ENCODE measurements around the gene PRRX1.

PRRX1 gene

DNA sequence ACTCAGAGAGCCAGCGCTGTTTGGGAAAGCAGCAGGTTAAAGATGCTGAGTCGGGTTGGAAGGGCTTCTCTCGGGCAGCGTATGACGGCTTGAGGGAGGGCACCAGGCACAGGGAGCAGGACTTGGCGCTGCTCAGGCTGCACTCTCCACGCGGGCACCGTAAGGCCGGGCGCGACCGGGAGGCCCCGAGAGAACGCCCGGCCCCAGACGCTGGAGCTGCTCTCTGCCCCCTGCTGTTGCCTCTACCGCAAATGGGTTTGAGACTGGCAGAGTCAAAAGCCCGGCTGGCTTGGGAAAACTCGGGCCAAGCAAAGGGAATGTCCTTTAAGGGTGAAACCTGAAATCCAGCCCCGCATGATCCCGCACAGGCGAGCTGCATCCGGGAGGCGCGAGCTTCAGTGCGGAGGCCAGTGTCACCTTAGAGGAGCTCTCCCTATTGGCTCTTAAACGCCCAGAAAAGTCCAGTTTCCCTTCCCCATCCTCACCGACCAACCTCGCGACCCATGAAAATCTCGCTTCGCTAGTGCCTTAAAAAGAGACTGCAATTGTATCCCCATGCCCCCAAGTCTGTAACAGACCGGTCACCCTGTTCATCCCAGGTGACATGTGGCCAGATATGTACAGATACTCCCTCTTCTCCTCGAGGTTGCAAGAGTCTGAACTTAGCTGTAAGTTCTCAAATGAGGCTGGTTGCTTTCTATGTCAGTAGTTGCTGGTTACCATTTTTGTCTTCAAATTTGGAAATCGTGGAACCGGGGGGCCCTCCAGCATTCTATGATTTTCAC is 1.1 kb downstream of the PRRX1 start:
- DNase-seq: peak; percentile 41

DNA sequence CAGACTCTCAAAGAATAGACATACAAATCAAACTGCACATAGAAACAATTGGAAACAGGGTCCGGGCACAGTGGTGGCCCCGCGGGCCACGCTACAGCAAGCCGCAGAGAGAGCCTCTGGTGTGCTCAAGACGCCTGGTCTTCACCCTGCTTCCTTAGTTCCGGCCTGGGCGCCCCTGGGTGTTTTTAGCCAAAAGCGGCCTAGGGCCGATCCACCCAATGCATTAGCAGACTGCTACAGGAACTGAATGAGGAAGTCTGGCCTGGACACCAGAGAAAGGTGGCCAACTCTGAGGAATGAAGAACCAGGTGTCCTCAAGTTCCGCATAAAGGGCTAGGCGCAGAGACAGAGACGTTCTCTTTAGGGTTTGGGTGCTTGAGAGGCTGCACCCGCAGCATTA is 1.7 kb downstream of the PRRX1 start:
- peak; percentile 52 for DNase-seq

DNA sequence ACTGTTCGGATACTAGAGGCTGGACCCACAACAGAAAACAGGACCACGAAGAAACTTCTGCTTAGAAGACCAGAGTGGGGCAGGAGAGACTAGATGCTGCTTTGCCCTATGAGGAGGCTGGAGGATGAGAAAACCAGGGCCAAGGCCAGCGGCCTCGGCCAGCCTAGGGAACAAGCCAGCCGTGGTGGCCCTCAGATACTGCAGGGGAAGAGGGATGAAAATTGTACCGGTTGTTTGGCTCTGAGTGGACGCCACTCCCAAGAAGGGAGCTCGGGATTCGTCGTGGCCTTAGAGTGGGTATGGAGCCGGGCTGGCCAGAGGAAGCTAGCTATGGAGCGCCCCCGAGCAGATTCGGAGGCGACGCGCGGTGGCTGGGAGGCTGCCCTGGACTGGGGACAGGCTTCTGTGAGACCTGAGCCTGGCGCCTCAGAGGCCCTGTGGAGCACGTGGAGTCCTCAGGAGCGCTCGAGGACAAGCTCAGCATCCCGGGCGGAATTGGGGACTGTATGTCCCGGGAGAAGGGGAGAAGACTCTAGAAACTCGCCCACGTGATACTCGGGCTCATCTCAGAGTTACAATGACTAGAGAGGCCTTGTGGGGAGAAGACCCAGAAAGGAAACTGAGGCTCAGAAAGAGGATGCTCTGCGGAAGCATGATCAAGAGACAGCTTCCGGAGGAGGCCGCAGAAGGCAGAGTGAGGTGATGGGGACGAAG is 2.8 kb downstream of the PRRX1 start:
- DNase-seq: peak; percentile 46

DNA sequence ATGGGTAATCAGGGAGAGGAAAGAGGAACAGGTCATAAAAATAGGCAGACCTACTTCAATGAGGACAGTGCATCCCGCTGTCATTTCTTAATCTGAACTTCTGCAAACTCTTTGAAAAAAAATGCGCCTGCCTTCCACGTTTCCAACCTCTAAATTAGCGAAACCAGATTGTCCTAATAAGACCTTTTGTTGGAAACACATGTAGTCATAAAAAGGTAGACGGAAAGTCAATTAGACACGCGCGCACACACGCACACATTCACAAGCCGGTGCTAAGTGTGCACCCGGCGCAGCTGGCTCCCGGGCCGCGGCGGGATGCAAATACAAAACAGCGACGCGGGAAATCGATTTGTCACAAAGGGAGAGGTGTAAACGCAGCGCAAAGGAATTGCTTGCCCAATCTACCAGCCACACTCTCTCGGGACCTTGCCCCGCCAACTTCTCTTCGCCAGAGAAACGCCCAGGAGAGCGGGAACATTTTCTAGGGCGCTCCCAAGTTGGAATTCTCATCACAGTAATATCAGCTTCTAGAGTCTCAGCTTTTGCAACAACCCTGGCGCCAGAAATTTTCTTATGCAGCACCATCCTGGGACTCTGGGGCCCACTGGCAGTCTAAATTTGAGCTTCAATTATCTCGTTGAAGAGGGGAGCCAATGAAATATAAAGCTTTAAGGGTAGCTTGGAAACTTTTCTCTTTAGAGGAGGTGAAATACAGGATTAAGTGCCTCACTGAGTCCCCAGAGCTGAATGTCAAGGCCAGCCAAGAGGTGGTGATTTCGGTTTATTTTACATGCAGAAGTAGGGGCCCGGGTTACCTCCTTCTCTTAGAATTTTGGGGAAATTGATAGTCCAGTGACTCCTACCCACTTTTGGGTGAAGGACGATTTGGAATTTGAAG is 4.5 kb downstream of the PRRX1 start:
- DNase-seq: peak; percentile 66

DNA sequence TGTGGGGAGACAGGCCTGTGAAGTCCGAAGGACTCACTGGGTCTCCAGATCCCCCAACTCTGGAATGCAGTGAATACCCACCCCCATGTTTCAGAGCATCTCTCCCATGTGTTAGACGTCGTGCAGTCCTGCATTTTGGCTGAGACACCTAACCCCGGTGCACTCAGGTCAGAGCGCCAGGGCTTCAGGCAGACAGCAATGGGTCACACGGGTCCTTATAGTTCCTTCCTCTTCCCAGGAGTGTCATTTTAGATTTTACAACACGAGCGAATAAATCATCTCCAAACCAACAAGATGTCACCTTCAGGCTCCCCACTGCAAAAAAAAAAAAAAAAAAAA is 5.1 kb downstream of the PRRX1 start:
- no peak for DNase-seq

DNA sequence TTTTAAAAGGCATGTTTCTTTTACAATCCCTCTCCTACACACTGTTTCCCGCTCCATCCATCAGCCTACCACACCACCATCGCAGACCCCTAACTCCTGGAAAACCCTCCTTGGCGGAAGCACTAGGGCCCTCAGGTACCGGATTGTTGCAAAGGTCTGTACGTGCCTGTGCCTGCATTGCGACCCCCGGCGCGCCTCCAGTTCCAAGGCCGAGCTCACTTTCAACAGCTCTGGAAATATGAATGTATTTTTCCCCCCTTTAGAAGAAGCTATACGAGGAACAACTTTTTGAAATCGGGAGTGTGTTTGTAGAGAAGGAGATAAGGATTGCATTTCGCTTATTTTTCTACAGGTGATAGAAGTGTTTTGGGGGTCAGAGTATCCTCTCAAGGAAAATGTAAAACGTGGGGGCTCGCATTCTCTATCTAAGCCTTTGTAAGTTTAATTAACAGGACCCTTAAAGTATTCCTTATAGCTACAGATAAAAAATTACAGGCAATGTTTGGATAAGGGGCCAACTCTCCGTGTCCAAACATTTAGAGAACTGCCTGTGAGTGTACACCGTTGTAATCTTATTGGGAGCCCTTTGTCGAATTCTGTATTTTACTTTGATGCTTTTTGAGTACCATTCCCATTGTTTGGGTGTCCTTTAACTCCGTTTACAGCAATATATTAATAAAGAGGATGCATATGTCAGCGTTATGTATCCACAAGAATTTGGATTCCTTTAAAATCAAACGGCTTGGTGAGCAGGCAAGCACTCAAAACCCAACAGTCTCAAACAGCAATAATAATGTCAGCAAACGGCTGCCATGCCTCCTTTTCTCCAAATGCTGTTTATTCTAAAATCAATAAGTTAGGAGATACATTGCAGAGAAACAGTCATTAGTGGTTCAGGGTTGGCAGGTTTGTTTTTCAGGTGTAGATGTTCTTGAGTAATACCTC is 5.9 kb downstream of the PRRX1 start:
- no peak for DNase-seq

DNA sequence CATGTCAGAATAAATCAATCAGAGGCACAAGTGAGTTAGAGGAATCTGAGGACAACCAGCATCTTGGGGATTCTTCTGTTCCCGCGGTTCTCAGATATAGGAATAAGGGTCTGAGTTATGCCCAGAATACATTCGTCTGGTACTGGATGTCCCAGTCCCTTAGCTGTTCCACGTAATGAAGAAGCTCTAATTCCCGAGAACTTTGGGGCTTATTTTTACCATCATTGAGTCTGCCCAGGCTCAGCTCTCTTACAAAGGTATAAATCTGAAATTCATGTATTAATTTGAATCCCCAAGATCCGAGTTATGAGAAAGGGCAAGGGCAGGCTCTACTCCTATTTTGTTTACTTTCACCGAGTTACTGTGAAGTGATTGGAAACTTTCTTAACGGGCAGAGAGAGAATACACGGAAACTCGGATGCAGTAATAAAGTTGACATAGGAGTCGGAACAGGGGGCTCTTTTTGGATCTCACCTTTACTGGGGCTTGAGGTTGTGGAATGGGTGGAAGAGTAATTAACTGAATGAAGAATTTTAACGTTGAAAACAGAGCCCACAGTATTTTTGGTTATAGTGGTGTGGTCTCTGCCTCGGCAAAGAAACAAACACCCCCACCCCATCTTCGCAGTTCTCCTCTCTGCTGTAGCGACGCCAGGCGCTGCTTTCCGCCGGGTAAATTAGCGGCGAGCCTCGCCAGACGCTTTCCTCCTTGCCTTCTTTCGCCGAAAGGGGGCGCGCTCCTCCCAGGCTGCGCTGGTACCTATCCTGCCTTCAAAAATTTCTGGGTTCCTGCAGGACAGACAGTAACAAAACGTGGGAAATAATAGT is 7.1 kb downstream of the PRRX1 start:
- peak; percentile 75 for DNase-seq

DNA sequence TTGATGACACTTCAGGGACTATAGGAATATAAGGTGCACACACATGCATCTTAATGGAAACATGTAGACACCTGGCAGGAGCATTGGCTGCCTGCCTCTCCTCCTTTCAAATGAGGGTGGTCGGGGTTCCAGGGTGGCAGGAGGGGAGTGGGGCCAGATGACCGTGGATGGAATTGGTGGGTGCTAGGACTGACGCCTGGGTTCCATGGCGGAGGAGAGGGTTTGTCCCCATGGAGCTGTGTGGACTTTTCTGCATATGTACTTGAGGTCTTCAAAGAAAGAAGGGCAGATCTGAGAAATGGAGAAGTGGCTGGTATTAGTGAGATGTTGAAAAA is 7.7 kb downstream of the PRRX1 start:
- DNase-seq: no peak

DNA sequence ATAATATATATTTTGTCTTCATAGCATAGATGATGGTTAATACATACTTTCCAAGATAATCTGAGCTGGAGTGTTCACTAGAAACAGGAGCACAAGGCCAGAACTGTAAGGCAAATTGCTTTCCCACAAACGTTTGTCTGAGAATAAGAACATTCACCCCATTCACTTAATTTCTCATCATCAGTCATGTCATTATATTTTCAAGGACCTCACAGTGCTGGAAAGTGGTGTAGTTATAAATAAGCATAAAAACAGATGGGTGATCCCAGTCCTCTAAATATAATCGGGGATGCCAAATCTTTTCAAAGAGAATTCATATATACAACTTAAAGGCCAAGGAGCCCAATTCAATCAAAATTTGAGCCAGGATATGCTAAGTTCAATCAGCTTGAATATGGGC is 8.4 kb downstream of the PRRX1 start:
- DNase-seq: no peak

DNA sequence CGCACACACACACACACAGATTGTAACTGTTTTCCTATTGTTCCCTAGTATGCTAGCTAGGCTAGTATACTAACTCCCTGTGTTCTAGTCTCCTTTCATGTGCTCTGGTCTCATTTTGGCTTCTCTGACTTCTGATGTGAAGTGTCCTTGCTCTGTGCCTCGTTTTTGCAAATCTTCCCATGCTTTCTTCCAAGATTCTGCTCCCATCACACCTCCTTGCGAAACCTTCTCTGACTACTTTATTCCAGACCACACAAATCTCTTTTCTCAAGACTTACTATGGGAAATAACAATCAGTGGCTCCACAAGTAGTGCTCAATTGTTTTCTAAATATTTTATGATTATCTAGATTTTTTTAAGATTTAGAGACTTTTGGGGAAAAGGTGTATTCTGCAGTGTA is 10.3 kb downstream of the PRRX1 start:
- DNase-seq: peak; percentile 70

DNA sequence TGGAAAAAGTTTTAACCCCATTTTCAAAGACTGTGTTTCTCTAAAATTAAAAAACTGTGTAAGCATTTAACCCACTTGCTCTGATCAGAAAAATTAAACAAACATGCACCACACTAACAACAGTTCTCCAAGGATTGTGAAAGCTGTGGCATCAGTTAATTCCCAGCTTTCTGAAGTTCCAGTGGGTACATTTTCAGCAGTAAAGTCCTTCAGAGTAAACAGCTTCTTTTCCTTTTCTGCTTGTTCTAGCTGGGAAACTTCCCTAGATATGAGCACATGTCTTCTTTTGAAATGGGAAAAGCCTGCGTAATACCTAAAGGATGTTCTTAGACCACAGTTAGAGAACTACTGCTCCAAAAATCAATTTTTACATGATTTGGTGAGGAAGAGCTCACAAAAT is 11.1 kb downstream of the PRRX1 start:
- no peak for DNase-seq

DNA sequence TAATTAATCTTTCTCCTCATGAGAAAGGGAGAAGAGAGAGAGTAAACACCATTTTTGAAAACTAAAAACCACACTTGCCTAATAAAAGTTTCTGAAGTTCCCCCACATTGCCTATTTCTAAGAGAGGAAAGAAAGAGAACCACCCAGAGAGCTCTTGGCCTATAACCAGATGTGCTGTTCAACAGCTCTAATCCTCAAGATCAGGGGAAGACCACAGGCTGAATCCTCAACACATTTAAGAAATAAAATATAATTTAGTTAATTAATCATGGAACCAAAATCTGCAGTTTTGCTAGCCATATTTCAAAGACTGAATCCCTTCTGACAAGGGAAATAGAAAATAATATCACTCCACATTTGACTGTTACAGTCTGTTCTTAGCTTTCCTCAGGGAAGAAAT is 11.9 kb downstream of the PRRX1 start:
- peak; percentile 82 for DNase-seq

DNA sequence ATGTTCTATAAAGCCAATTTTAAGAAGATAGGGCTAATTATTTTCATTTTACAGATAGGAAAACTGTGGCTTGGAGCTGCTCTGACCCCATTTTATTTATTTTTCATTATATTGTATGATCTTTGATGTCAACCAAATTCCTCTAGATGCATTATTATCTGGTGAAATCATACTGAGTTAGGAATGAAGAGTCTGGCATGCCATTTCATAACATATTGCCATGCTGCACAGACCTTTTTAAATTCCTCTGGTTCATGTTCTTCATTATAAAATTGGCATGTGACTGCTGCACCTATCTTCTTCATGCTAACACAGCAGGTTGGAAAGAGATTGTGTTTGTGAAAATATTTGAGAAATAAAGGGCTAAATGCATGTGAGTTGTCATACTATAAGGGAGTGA is 12.7 kb downstream of the PRRX1 start:
- DNase-seq: peak; percentile 80

DNA sequence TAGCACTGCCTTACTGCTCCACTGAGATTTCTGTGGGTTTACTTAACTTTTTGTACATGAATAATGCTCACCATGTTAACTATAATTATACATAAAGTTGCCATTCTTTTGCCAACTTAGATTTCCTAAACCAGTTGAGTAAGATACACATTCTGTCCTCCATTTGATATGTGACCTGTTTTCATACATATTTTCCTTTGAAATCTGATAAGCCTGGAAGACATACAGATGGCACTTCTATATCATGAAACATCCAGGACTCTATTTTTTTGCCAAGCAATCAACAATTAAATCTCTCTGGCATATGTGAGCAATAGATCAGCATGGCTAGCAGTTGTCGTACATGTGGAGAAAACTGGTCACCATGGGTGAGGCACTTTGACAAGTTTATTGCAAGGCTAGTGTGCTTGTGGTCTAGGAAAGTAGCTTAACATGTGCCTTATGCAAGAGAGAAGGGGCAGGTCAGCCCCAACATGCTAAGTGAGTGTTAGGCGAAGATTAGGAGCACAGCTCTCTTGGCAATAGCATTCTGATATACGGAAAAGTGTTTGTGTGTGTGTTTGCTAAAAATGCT is 14.2 kb downstream of the PRRX1 start:
- peak; percentile 62 for DNase-seq

DNA sequence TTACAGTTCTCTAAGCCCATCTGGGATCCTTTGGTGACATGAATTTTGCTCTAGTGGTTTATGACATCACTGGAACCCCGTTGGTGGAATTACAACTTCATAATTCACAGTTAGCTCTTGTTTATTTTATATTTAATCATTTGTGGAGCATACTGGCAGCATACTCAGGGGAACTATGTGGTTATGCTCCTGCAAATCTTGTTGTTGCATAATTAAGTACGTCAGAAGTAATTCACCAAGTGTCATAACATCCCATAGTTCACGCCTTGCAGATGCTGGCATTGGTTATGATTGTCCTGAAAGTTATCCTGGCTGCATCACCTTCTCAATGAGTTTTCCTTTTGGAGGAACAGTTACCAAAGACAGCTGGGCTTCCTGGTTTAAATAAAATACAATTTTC is 16.5 kb downstream of the PRRX1 start:
- DNase-seq: peak; percentile 77

DNA sequence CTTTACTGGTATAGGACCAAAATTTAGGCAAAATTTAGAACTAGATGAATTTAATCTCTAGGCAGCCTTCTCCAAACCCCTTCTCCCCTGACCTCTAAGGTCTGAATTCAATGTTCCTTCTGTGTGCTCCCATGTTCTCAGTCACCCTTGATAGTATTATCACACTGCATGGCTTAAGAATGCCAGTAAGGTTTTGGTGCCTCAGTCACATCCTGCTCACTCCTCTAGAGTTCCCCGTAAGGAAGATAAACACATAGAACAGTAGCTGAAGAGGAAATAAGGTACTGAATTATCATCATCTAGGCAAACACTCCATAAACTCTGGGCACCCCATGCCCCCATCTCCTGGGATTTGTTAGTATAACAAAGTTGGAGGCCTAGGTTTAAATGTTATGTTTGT is 18.2 kb downstream of the PRRX1 start:
- DNase-seq: no peak

DNA sequence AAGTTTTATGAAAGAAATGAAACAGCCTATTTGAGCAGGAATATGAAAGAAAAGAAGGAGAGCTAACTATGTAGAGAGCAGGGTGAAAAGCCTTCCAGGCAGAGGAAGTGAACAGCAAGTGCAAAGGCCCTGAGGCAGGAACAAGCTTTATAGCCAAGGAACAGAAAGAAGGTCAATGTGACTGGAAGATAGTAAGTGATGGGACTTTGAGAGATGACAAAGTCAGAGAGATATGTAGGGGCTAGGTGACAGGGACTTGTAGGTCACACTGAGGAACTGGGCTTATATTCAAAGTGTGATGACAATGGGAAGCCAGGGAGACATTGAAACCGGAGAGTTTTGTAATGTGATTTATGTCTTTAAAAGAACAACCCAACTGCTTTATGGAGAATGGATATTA is 18.9 kb downstream of the PRRX1 start:
- no peak for DNase-seq

DNA sequence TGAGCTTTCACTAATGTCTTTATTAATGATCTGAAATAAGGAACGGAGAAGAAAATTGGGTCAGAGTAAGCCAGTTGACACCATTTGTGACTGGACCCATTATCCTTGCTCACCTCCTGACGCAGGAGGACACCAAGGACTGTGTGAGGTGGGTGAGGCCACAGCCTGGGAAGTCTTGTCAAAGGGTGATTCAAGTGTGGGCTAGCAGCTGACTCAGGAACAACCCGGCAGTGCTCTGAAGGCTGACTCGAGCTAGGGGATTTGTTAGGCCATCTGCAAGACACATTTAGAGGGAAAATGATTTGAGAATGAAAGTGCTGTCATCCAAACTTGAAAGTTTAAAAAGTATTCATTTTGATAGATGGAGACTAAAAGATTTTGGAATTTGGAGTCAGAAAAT is 21.2 kb downstream of the PRRX1 start:
- DNase-seq: peak; percentile 77

DNA sequence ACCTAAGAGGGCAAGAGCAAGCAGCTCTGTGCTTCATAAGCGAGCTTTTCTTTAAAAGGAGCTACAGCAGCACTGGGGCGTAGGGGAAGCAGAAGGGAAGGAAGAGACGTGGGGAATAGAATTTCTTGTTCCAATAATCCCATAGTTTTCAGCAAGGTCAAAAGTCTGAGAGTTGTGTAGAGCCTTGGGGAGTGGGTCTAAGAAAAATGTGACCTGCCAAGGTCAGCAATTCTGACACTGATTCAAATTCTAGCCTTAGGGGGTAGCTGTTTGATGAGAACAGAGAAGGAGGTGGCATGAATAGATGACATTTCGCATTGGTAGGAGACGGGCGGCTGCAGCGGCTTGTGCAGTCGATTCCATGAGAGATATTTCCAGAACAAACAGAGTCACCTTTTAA is 22.4 kb downstream of the PRRX1 start:
- DNase-seq: no peak

DNA sequence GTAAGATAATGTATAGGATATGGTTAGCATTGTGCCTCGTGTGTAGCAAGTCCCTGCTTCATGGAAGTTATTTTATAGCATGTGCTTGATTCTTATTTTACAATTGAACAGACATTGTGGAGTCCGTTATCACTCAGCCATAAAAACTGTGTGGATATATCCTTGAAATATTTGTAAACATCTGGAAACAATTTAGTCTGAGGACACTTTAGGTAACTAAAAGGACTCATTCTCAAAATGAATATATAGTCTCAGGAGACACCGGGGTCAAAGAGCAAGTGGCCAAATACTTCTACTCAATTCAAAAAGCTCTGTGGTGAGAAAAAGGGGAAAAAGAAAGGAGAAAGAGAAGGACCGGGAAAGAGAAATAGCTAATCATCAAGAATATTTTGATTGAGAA is 23.7 kb downstream of the PRRX1 start:
- DNase-seq: peak; percentile 41

DNA sequence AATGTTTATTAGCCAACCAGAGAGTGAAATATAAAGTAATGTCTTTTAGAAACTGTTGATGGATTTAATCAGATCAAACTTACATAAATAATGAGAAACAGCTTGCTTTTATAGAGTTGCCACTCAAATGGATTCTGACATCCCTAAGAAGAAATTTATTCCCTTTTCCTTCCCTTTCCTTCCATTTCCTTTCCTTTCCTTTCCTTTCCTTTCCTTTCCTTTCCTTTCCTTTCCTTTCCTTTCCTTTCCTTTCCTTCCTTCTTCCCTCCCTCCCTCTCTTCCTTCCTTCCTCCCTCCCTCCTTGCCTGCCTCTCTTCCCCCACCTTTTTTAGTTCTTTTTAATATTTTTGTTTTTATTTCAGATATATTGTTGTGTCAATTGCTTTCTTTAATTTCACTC is 27.3 kb downstream of the PRRX1 start:
- no peak for DNase-seq
